ENCODE data around the gene ARID4B. TPM values are rescaled to one million over a fixed set of nuclear protein-coding genes. Genes with fewer than 3 reads are reported as not detected.

The ARID4B gene
- total RNA-seq, 1 experiment from 2014 or later, result 17.6 TPM

GRCh38 chr1:235296729-235297128 is 31.2 kb downstream of the ARID4B start:
- H3K36me3 ChIP-seq (ENCODE audit: insufficient read depth, low read length, poor library complexity, severe bottlenecking), result no peaks in the 10 kb centered on the region
- intact Hi-C loops (cut with micrococcal nuclease; ENCODE audit: unreplicated experiment), result no loop called here
- TF ChIP-seq EZH2 (IDR thresholded peaks at IDR 0.05; ENCODE audit: borderline replicate concordance, low read depth, low read length, poor library complexity, severe bottlenecking) (no peak), CTCF (conservative IDR thresholded peaks at IDR 0.05; ENCODE audit: low read depth, low read length) (no peak)
- no TSS peak for BruUV-seq (replicated peaks)
- H3K9me3 ChIP-seq (ENCODE audit: low read depth, low read length, poor library complexity, severe bottlenecking), result no peaks in the 10 kb centered on the region
- ChIA-PET CTCF (no interaction called here), POLR2A (ENCODE audit: low non-redundant PET) (no interaction called here)
- H3K27me3 ChIP-seq (replicated peaks; ENCODE audit: insufficient read depth, low read depth, low read length, poor library complexity), result no peaks in the 10 kb centered on the region
- no peak for DNase-seq (ENCODE audit: low spot score)
- no peak overlapping the region for H3K27ac ChIP-seq (ENCODE audit: low read depth, low read length, poor library complexity, severe bottlenecking)
- H3K4me1 ChIP-seq (ENCODE audit: insufficient read depth, low read length, poor library complexity, severe bottlenecking), result no peaks in the 10 kb centered on the region
- H3K4me3 ChIP-seq (ENCODE audit: low read depth, low read length, poor library complexity, severe bottlenecking), result no peak overlapping the region

- intact Hi-C loops (cut with micrococcal nuclease; ENCODE audit: unreplicated experiment), result no loop called here
- no TSS peak for BruUV-seq (replicated peaks)
- Histone ChIP-seq H3K4me3 (ENCODE audit: low read depth, low read length, poor library complexity, severe bottlenecking) (no peak overlapping the region), H3K27ac (ENCODE audit: low read depth, low read length, poor library complexity, severe bottlenecking) (no peak overlapping the region), H3K4me1 (ENCODE audit: insufficient read depth, low read length, poor library complexity, severe bottlenecking) (no peaks in the 10 kb centered on the region), H3K9me3 (ENCODE audit: low read depth, low read length, poor library complexity, severe bottlenecking) (no peaks in the 10 kb centered on the region), H3K36me3 (ENCODE audit: insufficient read depth, low read length, poor library complexity, severe bottlenecking) (no peaks in the 10 kb centered on the region), H3K27me3 (replicated peaks; ENCODE audit: insufficient read depth, low read depth, low read length, poor library complexity) (no peaks in the 10 kb centered on the region)
- no peak for DNase-seq (ENCODE audit: low spot score)
- ChIA-PET POLR2A (ENCODE audit: low non-redundant PET) (no interaction called here), CTCF (no interaction called here)
- no peak for TF ChIP-seq CTCF (conservative IDR thresholded peaks at IDR 0.05; ENCODE audit: low read depth, low read length)
- no peak for TF ChIP-seq EZH2 (IDR thresholded peaks at IDR 0.05; ENCODE audit: borderline replicate concordance, low read depth, low read length, poor library complexity, severe bottlenecking)
Measured at GRCh38 chr1:235295902-235296350, 32.1 kb downstream of the ARID4B start.

- Histone ChIP-seq H3K9me3 (ENCODE audit: low read depth, low read length, poor library complexity, severe bottlenecking) (no peaks in the 10 kb centered on the region), H3K27me3 (replicated peaks; ENCODE audit: insufficient read depth, low read depth, low read length, poor library complexity) (no peaks in the 10 kb centered on the region), H3K36me3 (ENCODE audit: insufficient read depth, low read length, poor library complexity, severe bottlenecking) (no peaks in the 10 kb centered on the region), H3K27ac (ENCODE audit: low read depth, low read length, poor library complexity, severe bottlenecking) (no peak overlapping the region), H3K4me3 (ENCODE audit: low read depth, low read length, poor library complexity, severe bottlenecking) (no peak overlapping the region), H3K4me1 (ENCODE audit: insufficient read depth, low read length, poor library complexity, severe bottlenecking) (no peaks in the 10 kb centered on the region)
- intact Hi-C loops (cut with micrococcal nuclease; ENCODE audit: unreplicated experiment), result no loop called here
- TF ChIP-seq CTCF (conservative IDR thresholded peaks at IDR 0.05; ENCODE audit: low read depth, low read length) (no peak), EZH2 (IDR thresholded peaks at IDR 0.05; ENCODE audit: borderline replicate concordance, low read depth, low read length, poor library complexity, severe bottlenecking) (no peak)
- ChIA-PET CTCF (no interaction called here), POLR2A (ENCODE audit: low non-redundant PET) (no interaction called here)
- no peak for DNase-seq (ENCODE audit: low spot score)
- BruUV-seq (replicated peaks), result no TSS peak
Measured at GRCh38 chr1:235293322-235293942, 34.5 kb downstream of the ARID4B start.

Data from A673 (cell line).